Loucy (cell line): ENCODE results near the gene AGAP1.

Experiments used
- H2AFZ ChIP-seq: fragments of 200-600 bp; sonication (generic); 2 replicates; pipeline ENCODE4 v1.6.0; 2016; ENCODE audit warnings: antibody characterized with exemption, mild to moderate bottlenecking, low read length, moderate library complexity
- H3F3A ChIP-seq: fragments of 200-600 bp; 2 replicates; pipeline ENCODE4 v1.6.0; 2016; ENCODE audit warnings: antibody characterized with exemption, low read depth, mild to moderate bottlenecking
- H3K27me3 ChIP-seq: fragments of 200-600 bp; sonication (generic); 2 replicates; pipeline ENCODE4 v1.6.1; 2014; ENCODE audit warnings: low read length, mild to moderate bottlenecking; ENCODE audit not compliant: insufficient read depth, poor library complexity, severe bottlenecking
- H3K36me3 ChIP-seq: fragments of 200-600 bp; sonication (generic); 2 replicates; pipeline ENCODE4 v1.6.1; 2016; ENCODE audit warnings: low read length; ENCODE audit not compliant: insufficient read depth
- H3K4me1 ChIP-seq: fragments of 200-600 bp; sonication (generic); 2 replicates; pipeline ENCODE4 v1.5.1; 2014; ENCODE audit warnings: low read length, mild to moderate bottlenecking; ENCODE audit not compliant: insufficient read depth, poor library complexity, severe bottlenecking
- H3K4me2 ChIP-seq: fragments of 200-600 bp; sonication (generic); 2 replicates; pipeline ENCODE4 v1.6.0; 2014; ENCODE audit warnings: antibody characterized with exemption, low read length, low read depth, mild to moderate bottlenecking; ENCODE audit not compliant: poor library complexity, severe bottlenecking
- H3K4me3 ChIP-seq: fragments of 200-600 bp; sonication (generic); 2 replicates; pipeline ENCODE4 v1.5.1; 2014; ENCODE audit warnings: low read length, mild to moderate bottlenecking, mixed read lengths; ENCODE audit not compliant: poor library complexity, severe bottlenecking
- H3K79me2 ChIP-seq: fragments of 200-600 bp; sonication (generic); 2 replicates; pipeline ENCODE4 v1.6.1; 2014; ENCODE audit warnings: low read length; ENCODE audit not compliant: insufficient read depth
- H3K9ac ChIP-seq: fragments of 200-600 bp; sonication (generic); 2 replicates; pipeline ENCODE4 v1.6.0; 2014; ENCODE audit warnings: mild to moderate bottlenecking, low read depth, low read length, moderate library complexity; ENCODE audit not compliant: poor library complexity, severe bottlenecking
- H3K9me2 ChIP-seq: fragments of 200-600 bp; sonication (generic); replicated peaks from 2 replicates; pipeline ENCODE4 v1.6.1; 2016; ENCODE audit warnings: low read depth, low read length, mixed read lengths
- H3K9me3 ChIP-seq: fragments of 200-600 bp; sonication (generic); 2 replicates; pipeline ENCODE4 v1.6.1; 2014; ENCODE audit warnings: mild to moderate bottlenecking, antibody characterized with exemption, low read length, low read depth; ENCODE audit not compliant: insufficient read depth
- H4K20me1 ChIP-seq: fragments of 200-600 bp; sonication (generic); 2 replicates; pipeline ENCODE4 v1.6.0; 2014; ENCODE audit warnings: antibody characterized with exemption, low read length, mild to moderate bottlenecking; ENCODE audit not compliant: insufficient read depth, poor library complexity, severe bottlenecking
- EZH2phosphoT487 ChIP-seq: fragments of 200-600 bp; IDR thresholded peaks from 2 replicates; pipeline ENCODE4 v1.6.1; 2018; ENCODE audit warnings: antibody characterized with exemption, mild to moderate bottlenecking, moderate library complexity, borderline replicate concordance
- TF ChIP-seq, protein P1 (sequence below): fragments of 200-600 bp; sonication (generic); conservative IDR thresholded peaks from 2 replicates; pipeline ENCODE4 v1.5.1; 2014; ENCODE audit warnings: mild to moderate bottlenecking, antibody characterized with exemption, low read length

AGAP1 gene

DNA sequence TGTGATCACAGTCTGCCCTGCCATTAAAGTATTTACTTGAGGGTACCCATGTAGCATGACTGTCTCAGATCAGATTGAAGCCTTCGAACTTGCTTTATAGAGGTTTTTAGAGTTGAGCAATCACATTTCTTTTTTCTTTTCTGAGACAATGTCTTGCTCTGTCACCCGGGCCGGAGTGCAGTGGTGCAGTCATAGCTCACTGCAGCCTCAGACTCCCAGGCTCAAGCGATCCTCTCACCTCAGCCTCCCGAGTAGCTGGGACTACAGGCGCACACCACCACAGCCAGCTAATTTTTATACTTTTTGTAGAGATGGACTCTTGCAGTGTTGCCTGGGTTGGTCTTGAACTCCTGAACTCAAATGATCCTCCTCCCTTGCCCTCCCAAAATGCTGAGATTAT, 153.4 kb downstream of the AGAP1 start:
- Histone ChIP-seq H2AFZ (no peak overlapping the region), H3K9ac (no peak overlapping the region), H3F3A (no peaks in the 10 kb centered on the region), H3K4me3 (no peak overlapping the region), H3K9me2 (no peaks in the 10 kb centered on the region), H3K4me1 (no peaks in the 10 kb centered on the region), H3K36me3 (no peaks in the 10 kb centered on the region), H3K27me3 (no peaks in the 10 kb centered on the region), H3K9me3 (no peaks in the 10 kb centered on the region), H3K4me2 (no peak overlapping the region), H3K79me2 (no peaks in the 10 kb centered on the region), H4K20me1 (no peaks in the 10 kb centered on the region)
- no peak for TF ChIP-seq EZH2phosphoT487
- TF ChIP-seq, protein P1, sequence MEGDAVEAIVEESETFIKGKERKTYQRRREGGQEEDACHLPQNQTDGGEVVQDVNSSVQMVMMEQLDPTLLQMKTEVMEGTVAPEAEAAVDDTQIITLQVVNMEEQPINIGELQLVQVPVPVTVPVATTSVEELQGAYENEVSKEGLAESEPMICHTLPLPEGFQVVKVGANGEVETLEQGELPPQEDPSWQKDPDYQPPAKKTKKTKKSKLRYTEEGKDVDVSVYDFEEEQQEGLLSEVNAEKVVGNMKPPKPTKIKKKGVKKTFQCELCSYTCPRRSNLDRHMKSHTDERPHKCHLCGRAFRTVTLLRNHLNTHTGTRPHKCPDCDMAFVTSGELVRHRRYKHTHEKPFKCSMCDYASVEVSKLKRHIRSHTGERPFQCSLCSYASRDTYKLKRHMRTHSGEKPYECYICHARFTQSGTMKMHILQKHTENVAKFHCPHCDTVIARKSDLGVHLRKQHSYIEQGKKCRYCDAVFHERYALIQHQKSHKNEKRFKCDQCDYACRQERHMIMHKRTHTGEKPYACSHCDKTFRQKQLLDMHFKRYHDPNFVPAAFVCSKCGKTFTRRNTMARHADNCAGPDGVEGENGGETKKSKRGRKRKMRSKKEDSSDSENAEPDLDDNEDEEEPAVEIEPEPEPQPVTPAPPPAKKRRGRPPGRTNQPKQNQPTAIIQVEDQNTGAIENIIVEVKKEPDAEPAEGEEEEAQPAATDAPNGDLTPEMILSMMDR: no peak

DNA sequence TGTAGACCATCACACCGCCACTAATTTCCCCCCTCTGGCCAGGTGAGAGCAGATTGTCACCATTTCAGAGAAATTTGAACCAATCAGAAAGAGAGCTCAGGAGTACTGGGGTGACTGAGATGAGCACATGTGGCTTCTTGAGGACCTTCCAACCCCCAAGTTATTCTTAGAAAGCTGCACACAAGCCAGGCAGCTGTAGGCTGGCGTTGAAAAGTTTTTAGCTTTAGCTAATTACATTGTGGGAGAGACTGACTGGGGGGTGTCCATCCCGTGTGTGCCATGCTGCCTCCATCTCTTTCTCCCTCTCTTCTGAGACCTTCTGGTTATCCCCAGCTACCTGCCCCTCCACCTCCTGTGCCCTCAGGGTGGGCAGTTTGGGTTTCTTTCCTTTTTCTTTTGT, 154.0 kb downstream of the AGAP1 start:
- Histone ChIP-seq H3K9me2 (no peaks in the 10 kb centered on the region), H3K9ac (no peak overlapping the region), H3F3A (no peaks in the 10 kb centered on the region), H3K9me3 (no peaks in the 10 kb centered on the region), H3K36me3 (no peaks in the 10 kb centered on the region), H2AFZ (no peak overlapping the region), H3K27me3 (no peaks in the 10 kb centered on the region), H3K4me2 (no peak overlapping the region), H3K4me3 (no peak overlapping the region), H3K4me1 (no peaks in the 10 kb centered on the region), H4K20me1 (no peaks in the 10 kb centered on the region), H3K79me2 (no peaks in the 10 kb centered on the region)
- TF ChIP-seq, protein P1: no peak
- TF ChIP-seq EZH2phosphoT487: no peak

DNA sequence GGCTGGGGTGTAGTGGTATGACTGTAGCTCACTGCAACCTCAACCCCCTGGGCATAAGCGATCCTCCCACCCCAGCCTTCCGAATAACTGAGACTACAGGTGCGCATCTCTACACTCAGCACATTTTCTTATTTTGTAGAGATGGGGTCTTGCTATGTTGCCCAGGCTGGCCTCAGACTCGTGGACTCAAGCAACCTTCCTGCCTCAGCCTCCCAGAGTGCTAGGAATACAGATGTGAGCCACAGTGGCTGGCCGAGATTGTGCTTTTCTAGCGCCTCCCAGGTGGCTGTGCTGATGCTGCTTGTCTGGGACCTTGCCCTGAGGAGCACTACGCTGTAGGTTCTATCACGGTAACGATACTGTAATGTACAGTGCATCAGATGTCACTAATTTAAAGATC, 155.6 kb downstream of the AGAP1 start:
- no peaks in the 10 kb centered on the region for H3K4me1 ChIP-seq
- H3K4me3 ChIP-seq: no peak overlapping the region
- no peaks in the 10 kb centered on the region for H3F3A ChIP-seq
- no peaks in the 10 kb centered on the region for H3K9me2 ChIP-seq
- H4K20me1 ChIP-seq: no peaks in the 10 kb centered on the region
- H3K4me2 ChIP-seq: no peak overlapping the region
- no peaks in the 10 kb centered on the region for H3K36me3 ChIP-seq
- no peaks in the 10 kb centered on the region for H3K9me3 ChIP-seq
- H3K9ac ChIP-seq: no peak overlapping the region
- H2AFZ ChIP-seq: no peak overlapping the region
- H3K79me2 ChIP-seq: no peaks in the 10 kb centered on the region
- H3K27me3 ChIP-seq: no peaks in the 10 kb centered on the region
- TF ChIP-seq, protein P1: no peak
- TF ChIP-seq EZH2phosphoT487: no peak
